HepG2 (cell line): Measurements from ENCODE around the gene C1QTNF6.

ENCODE experiments used
- AGO1 ChIP-seq: fragments of 200-400 bp; formaldehyde crosslinking; IDR thresholded peaks from 2 replicates; pipeline ENCODE4 v1.6.1; 2017; ENCODE audit warnings: mild to moderate bottlenecking, low read depth, low read length, moderate library complexity; ENCODE audit not compliant: poor library complexity, severe bottlenecking
- AKNA ChIP-seq: sonication (generic); formaldehyde crosslinking; IDR thresholded peaks from 2 replicates; pipeline ENCODE4 v1.4.0; 2020; ENCODE audit warnings: missing genetic modification reagents, borderline replicate concordance
- CTCF ChIP-seq: sonication (generic); formaldehyde crosslinking; IDR thresholded peaks from 2 replicates; pipeline ENCODE4 v1.5.0; 2020; ENCODE audit warnings: mild to moderate bottlenecking, missing genetic modification reagents, moderate library complexity
- DPF2 ChIP-seq: sonication (generic); formaldehyde crosslinking; IDR thresholded peaks from 2 replicates; pipeline ENCODE4 v1.4.0; 2020; ENCODE audit warnings: mild to moderate bottlenecking, low read depth, missing genetic modification reagents, borderline replicate concordance
- GFI1 ChIP-seq: sonication (generic); formaldehyde crosslinking; IDR thresholded peaks from 2 replicates; pipeline ENCODE4 v1.5.0; 2020; ENCODE audit warnings: missing genetic modification reagents, mild to moderate bottlenecking, borderline replicate concordance
- IRF1 ChIP-seq: sonication (generic); formaldehyde crosslinking; IDR thresholded peaks from 2 replicates; pipeline ENCODE4 v1.4.0; 2020; ENCODE audit warnings: low read depth, mild to moderate bottlenecking, missing genetic modification reagents
- JUND ChIP-seq: sonication (generic); formaldehyde crosslinking; IDR thresholded peaks from 2 replicates; pipeline ENCODE4 v1.8.0; 2022; ENCODE audit warnings: mild to moderate bottlenecking, missing genetic modification reagents
- SNRNP70 ChIP-seq: fragments of 200-400 bp; formaldehyde crosslinking; IDR thresholded peaks from 2 replicates; pipeline ENCODE4 v1.6.1; 2017; ENCODE audit warnings: mild to moderate bottlenecking, low read depth, low read length, moderate library complexity
- ZBED4 ChIP-seq: sonication (generic); formaldehyde crosslinking; IDR thresholded peaks from 2 replicates; pipeline ENCODE4 v1.4.0; 2020; ENCODE audit warnings: missing genetic modification reagents, borderline replicate concordance
- ZNF225 ChIP-seq: sonication (generic); formaldehyde crosslinking; IDR thresholded peaks from 2 replicates; pipeline ENCODE4 v1.4.0; 2020; ENCODE audit warnings: mild to moderate bottlenecking, missing genetic modification reagents
- ZNF274 ChIP-seq: sonication (generic); formaldehyde crosslinking; IDR thresholded peaks from 2 replicates; pipeline ENCODE4 v1.5.1; 2020; ENCODE audit warnings: mild to moderate bottlenecking, missing genetic modification reagents
- ZNF510 ChIP-seq: sonication (generic); formaldehyde crosslinking; IDR thresholded peaks from 2 replicates; pipeline ENCODE4 v1.4.0; 2020; ENCODE audit warnings: low read depth, mild to moderate bottlenecking, missing genetic modification reagents
- ZNF577 ChIP-seq: sonication (generic); formaldehyde crosslinking; IDR thresholded peaks from 2 replicates; pipeline ENCODE4 v1.4.0; 2020; ENCODE audit warnings: mild to moderate bottlenecking, low read depth, missing genetic modification reagents, borderline replicate concordance
- ZNF619 ChIP-seq: sonication (generic); formaldehyde crosslinking; IDR thresholded peaks from 2 replicates; pipeline ENCODE4 v1.4.0; 2020; ENCODE audit warnings: mild to moderate bottlenecking, missing genetic modification reagents

- TF ChIP-seq CTCF (no peak), GFI1 (CRISPR knock-in tag) (no peak), ZNF225 (CRISPR knock-in tag) (no peak), ZNF619 (CRISPR knock-in tag) (no peak), DPF2 (CRISPR knock-in tag) (no peak), ZNF577 (CRISPR knock-in tag) (no peak), ZBED4 (CRISPR knock-in tag) (no peak), IRF1 (no peak), JUND (no peak), SNRNP70 (no peak), ZNF510 (CRISPR knock-in tag) (no peak), ZNF274 (CRISPR knock-in tag) (no peak), AKNA (no peak), AGO1 (no peak)
Observed at GRCh38 chr22:37161443-37161842, 26.6 kb downstream of the C1QTNF6 start.
